Endometrial microvascular endothelial cells (primary cell): ENCODE results near the gene GPRC5D. TPM values are rescaled to one million over a fixed set of nuclear protein-coding genes. Genes with fewer than 3 reads are reported as not detected.

Experiments used
- in situ Hi-C: cut with HindIII; loops from 2 replicates; pipeline ENCODE4 v1.10.0; 2017; ENCODE audit warnings: low sequenced_read_pairs, low pct_unique_long_range_greater_than_20kb; ENCODE audit errors: inconsistent ontology term
- total RNA-seq: library from RNA; depleted of rRNA; stranded (reverse); fragments of >200 nt; gene quantifications from one replicate; pipeline ENCODE4 v1.2.3, GENCODE V29; 2015; ENCODE audit errors: inconsistent ontology term

Gene GPRC5D
- total RNA-seq, 1 donor from 2014 or later, result not detected

DNA sequence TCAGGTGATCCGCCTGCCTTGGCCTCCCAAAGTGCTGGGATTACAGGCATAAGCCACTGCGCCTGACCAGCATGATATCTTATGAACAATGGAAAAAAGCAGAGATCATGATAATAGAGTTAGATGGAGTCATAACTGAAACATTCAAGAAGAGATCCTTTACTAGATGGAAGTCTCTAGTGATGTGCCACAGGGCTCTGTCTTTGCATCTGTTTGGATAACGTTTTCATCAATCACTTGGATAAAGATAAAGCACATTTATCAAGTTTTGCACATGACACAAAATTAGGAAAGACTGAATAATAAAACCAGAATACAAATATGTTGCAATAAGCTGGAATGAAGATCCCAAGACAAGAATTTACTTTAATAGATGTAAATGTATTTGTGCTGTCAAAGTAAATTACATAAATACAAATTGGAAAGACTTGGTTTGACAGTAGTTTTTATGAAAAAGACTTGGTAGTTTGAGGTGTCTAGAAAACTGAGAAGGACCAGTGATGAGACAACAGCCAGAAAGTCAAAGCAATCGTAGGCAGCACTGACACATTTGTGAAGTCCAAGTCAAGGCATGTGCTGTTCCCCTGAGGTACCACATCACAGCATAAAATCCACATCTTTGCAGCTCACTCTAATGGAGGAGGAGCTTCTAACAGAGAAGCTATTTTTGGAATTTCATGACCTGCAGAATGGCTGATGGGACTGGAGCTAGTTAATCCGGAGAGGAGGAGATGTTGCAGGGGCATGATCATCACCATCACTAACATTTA is 32.1 kb downstream of the GPRC5D start:
- in situ Hi-C loops, result no loop called here

DNA sequence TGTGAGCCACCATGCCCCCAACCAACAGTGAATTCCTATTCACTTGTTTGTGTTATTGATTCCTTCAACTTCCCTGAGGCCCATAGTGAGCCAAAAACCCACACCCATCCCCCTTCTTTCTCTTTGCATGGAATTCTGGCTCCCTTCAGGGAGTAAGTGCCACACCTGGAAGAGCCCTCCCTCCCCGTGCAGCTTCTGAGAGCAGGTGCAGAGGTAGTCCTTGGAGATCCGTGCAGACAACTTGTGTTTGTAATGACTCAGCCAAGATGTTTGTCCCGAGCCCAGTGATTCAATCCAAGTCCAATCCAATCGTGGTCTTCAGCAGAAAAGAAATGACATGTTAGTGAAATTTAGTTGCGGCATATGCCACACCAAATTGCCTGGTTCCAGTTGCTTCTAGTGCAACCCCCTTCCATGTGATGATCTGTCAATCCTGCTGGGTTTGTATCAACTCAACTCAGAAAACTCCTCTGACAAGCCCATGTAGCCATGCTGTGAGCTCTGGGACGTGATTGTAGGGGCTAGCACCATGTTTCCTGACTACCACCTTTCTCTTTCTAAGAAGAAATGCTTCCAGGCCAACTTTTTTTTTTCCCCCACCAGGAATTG is 33.1 kb downstream of the GPRC5D start:
- in situ Hi-C loops, result no loop called here

DNA sequence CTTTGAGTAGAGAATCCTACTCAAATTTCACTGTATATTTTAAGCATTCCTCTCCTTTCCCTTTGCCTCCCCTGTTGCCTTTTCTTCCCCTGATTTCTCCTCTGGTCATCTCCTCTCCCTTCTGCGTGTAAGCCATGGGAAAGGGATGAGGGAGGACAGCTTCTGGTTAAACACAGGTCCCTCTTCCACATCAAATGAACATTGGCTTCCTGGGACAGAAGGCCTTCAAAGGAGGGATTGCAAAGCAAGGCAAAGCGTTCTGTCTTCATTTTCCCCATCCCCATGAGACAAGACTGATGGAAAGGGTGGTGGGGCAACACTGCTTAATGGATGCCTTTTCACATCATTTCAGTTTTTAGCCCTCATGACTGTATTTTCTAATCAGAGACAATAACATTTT is 34.5 kb downstream of the GPRC5D start:
- in situ Hi-C loops, result no loop called here

DNA sequence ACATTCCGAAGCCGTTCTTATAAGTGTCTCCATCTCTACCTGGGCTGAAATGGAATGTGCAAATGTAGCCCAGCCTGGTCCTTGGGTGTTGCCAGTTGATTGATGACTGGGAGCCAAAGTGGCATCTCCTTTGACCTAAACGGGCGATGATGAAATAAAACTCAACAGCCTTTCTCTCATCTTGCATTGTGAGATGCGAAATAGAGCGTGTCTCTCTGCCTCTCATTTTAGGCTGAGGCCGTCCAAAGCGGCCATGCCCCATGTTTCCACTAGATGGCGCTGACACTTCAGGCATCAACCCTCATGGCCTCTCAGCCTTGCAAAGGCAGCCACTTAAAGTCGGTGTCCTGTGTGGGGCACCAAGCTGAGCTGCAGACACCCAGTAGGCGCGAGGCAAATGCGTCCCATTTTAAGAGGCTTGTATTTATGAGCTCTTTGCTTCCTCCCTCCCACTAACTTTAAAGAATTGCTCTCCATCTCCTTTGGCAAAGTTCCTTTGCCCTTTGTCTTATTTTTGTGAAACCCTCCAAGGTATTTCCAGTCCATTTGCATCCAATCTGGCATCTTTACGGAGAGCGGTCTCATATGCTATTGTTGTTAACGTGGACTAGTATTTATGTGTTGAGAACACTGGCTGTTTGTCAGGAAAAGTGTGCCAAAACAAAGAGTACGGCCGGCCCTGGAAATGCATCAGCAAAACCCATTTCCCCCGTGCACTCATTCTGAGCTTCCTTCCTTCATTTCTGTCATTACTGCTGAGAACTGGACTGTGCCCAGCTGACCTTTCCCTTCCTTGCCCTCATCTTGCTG is 35.6 kb downstream of the GPRC5D start:
- in situ Hi-C loops, result no loop called here

DNA sequence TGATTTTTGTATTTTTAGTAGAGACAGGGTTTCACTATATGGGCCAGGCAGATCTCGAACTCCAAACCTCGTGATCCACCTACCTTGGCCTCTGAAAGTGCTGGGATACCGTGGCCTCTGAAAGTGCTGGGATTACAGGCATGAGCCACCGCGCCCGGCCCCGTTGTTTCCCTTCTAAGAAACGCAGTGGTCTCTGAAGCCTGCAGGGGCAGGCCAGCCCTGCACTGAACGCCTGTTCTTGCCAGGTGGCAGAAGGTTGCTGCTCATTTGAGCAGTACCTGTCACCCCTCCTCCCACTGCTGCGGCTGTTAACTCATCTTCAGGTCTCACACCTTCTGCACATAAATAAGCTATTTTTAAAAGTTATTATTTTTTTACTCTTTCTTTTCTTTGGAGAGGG is 36.3 kb downstream of the GPRC5D start:
- in situ Hi-C loops, result no loop called here

DNA sequence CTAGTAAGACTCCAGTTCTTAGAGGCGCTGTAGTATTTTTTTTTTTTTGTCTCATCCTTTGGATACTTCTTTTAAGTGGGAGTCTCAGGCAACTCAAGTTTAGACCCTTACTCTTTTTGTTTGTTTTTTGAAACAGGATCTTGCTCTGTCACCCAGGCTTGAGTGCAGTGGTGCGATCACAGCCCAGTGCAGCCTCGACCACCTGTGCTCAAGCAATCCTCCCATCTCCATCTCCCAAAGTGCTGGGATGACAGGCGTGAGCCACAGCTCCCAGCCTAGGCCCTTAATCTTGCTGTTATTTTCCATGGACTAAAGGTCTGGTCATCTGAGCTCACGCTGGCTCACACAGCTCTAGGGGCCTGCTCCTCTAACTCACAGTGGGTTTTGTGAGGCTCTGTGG is 39.3 kb downstream of the GPRC5D start:
- in situ Hi-C loops, result no loop called here

DNA sequence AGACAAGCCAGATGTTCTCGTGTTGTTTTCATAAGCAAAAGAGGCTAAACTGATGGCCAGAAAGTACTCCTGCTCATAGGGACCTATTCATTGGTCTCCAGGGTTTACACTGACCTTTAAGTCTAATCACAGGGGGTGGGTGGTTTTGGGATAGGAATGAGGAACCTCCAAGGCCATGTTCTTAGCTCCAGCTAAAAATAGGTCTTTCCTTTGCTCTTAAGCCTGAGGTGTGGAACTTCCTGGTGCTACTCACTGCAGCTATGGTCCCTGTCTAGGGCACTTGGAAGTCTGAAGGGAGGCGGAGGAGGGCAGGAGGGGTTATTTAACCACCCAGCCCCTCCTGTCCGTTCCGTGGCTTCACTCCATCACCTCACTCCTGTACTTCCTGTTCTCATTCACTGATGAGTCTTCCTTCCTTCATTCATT is 42.0 kb downstream of the GPRC5D start:
- in situ Hi-C loops, result no loop called here

DNA sequence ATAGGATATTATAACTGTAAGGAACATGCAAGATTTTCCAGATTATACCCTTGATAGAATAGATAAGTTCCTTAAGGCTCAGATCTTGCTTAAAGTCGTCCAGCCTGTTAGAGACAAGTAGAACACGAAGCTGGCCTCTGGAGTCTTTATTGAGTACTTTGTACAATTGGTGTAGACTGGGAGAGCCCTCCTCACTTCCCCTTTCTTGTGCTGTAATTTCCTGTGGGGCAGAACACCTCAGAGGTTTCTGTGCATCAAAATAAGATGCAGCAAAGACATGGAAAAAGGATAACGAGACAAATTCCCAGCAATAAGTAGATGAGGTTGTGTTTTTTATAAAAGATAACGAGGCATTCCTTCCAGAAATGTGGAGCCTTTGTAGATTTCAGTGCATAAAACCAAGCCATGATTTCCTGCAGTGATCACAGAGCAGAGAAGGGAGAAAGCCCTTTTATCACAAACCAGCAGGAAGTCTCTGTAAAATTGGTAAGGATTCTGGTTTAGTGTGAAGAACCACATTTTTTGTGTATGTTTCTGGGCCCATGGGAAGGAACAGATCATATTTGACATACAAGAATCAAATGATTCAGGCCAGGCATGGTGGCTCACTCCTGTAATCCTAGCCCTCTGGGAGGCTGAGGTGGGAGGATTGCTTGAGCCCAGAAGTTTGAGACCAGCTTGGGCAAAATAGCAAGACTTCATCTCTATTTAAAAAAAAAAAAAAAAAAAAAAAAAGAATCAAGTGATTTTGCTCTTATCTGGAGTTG is 42.6 kb downstream of the GPRC5D start:
- in situ Hi-C loops, result no loop called here

DNA sequence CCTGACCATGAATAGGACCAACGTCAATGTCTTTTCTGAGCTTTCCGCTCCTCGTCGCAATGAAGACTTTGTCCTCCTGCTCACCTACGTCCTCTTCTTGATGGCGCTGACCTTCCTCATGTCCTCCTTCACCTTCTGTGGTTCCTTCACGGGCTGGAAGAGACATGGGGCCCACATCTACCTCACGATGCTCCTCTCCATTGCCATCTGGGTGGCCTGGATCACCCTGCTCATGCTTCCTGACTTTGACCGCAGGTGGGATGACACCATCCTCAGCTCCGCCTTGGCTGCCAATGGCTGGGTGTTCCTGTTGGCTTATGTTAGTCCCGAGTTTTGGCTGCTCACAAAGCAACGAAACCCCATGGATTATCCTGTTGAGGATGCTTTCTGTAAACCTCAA is 43.3 kb downstream of the GPRC5D start:
- in situ Hi-C loops, result no loop called here

DNA sequence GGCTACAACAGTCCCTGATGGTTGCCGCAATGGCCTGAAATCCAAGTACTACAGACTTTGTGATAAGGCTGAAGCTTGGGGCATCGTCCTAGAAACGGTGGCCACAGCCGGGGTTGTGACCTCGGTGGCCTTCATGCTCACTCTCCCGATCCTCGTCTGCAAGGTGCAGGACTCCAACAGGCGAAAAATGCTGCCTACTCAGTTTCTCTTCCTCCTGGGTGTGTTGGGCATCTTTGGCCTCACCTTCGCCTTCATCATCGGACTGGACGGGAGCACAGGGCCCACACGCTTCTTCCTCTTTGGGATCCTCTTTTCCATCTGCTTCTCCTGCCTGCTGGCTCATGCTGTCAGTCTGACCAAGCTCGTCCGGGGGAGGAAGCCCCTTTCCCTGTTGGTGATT is 43.7 kb downstream of the GPRC5D start:
- in situ Hi-C loops, result no loop called here

DNA sequence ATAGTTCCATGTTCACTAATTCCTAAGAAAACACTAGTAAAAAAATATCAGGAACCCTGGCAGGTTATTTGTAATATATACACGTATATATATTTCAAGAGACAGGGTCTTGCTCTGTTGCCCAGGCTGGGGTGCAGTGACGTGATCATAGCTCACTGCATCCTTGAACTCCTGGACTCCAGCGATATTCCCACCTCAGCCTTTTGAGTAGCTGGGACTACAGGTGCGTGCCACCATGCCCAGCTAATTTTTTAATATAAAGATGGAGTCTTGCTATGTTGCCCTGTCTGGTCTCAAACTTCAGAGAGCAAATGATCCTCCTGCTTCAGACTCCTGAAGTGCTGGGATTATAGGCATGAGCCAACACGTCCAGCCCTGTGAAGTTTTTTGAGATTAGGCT is 44.4 kb downstream of the GPRC5D start:
- in situ Hi-C loops, result no loop called here

DNA sequence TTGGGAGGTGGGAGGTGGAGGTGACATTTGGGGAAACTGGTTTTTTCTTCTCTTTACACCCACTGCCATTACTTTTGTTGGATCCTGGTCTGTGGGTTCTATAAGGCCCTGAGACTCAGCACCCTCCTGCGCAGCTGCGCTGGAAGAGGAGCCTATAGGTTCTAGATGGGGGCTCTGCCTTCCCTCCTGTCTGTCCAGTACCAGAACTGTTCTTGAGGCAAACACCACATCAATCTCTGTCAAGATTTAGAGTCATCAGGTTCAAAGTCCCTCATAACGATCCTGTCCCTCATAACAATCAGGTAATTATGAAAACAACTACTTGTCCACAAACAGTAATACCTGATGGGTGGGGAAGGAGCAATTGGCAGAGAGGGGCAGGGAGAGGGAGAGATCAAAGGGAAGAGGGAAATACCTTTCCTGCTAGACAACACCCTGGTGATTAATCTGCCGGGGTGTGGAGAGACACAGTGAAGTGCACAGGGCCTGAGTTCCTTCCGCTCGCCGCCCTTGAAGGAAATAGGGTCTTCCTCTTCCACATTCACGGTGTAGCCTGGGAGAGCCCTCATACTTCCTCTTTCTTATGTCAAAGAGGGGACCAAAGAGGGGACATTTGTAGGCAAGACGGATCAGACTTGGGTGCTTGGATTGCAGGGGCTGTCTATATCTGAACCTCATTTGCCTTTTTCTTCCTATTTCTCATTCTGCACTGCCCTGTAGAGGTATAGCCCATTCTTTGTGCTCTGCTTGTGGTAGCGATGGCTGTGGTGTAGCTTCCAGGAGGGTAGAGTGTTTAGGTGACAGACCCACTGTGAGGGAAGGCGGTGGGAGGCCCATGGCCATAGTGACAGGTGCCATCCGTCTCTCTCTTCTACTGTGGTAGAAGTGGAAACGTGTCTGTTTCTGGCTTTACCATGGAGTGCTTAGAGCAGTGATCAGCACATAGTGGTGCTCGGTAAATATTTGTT is 48.0 kb downstream of the GPRC5D start:
- in situ Hi-C loops, result no loop called here

DNA sequence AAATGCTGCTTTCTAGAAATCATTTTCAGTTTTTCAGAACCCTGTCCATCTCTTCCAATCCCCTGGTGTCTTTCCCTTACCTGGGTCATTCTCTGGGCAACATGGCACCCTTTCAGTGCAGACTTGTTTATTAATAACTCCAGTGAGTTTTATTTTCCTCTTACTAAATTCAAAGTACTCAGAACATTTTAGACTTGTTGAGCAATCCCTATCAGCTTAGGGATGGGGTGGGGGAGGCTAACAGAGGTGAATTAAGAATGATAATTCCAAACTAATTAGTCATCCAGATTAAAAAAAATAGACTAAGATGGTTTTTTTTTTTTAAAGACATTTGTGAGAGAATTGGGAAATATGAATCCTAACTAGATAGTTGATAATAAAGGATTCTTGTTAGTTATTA is 49.9 kb downstream of the GPRC5D start:
- in situ Hi-C loops, result no loop called here

DNA sequence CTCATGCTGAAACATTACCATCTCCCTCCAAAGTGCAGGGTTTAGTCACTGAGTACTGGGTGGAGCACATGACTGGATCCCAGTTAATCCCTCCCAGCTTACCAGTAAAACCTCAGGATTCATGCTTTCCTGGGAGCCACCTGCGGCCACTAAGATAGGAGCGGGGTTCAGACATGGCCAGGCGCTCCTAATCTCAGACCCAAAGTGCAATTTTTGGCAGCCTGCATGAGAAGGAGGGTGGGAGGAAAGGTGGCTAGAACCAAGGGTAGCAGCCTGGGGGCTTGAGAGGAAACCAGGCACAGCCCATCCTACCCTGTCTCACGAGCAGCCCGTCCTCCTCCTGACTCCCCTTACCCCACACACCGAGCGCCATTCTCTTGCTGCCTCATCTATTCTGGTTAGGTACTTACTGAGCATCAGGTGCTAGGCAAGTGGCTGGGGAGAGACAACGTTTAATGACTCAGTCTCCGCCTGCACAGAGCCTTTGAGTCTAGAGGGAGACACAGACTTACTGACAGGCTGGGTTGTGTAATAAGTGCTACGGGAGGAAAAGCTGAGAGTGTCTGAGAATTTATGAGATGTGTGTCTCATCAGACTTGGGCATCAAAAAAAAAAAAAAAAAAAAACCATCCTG is 50.7 kb downstream of the GPRC5D start:
- in situ Hi-C loops, result no loop called here

DNA sequence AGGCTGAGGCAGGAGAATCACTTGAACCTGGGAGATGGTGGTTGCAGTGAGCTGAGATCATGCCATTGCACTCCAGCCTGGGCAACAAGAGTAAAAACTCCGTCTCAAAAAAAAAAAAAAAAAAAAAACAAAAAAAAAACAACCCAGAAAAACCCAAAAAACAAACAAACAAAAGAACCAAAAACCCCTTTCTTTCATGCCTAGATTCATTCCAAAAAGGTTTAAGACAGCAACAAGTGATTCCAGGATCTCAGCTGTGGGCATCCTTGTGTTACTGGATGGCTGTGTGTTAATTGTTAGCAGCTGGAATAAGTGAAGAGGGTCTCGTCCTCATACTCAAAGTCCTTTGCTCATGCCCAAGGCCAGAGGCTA is 51.2 kb downstream of the GPRC5D start:
- in situ Hi-C loops, result no loop called here

DNA sequence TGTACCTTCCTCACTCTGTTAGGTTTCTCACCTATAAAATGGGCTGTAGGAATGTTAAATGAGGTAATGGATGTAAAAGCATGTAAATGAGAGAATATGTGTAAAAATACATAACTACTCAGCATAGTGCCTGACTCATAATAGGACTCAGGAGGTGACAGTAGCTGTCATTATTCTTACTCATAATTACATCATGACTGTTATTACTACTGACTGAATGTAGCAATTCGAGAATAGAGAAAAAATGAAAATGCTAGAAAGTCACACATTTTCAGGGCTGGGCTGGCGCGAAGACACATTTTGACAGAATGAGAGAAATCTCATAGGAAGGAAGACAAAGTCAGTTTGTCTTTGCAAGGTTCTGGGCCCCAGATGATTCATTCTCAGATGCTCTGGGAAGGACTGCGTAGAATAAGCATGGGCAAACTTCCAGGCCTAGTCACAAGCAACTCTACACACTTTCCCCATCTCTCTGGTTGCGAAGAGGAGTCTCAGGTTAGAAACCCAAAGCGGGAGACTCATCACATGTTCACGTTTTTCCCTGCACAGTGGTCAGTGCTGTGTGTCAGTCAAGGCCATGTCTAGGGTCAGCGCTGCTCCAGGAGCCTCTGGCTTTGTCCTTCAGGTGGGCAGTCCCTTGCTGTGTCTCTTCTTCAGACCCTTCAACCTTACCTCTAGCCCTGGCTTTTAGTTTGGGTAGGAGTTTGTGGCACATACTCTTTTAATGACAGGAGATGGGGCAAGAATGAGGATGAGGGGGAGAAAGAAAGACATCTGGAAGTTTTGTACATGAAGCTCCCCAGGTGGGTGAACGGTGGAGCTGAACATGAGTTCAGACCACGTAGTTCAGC is 52.2 kb downstream of the GPRC5D start:
- in situ Hi-C loops, result no loop called here

DNA sequence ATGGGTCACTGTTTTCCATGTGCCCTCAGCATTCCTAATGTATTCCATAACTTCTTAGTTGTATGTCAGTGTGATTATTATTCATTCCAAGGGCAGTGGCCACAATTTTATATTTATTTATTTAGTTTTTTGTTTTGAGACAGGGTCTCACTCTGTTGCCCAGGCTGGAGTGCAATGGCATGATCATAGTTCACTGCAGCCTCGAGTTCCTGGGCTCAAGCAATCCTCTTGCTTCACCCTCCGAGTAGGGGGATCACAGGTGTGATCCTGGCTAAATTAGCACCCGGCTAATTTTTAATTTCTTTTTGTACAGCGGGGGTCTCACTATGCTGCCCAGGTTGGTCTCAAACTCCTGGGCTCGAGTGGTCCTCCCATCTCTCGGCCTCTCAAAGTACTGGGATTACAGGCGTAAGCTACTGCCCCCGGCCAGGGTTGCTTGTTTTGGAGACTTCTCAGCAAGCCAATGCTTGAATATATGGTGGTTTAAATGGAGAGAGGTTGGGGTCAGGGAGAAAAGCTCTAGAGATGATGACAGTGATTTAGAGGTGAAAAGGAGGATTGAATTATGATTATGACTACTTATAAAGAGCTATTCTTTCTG is 53.0 kb downstream of the GPRC5D start:
- in situ Hi-C loops, result no loop called here
